ENCODE data around the gene DLX1.

- TF ChIP-seq SP2 (tag by site-specific recombination; IDR thresholded peaks at IDR 0.05) (no peak), CTCF (tag by site-specific recombination; IDR thresholded peaks at IDR 0.05) (no peak), ZNF777 (tag by site-specific recombination; IDR thresholded peaks at IDR 0.05; ENCODE audit: borderline replicate concordance) (no peak), KLF17 (tag by site-specific recombination; IDR thresholded peaks at IDR 0.05) (no peak), BCL11A (tag by site-specific recombination; IDR thresholded peaks at IDR 0.05; ENCODE audit: low read depth) (no peak), ZNF658 (tag by site-specific recombination; IDR thresholded peaks at IDR 0.05) (no peak), ZBTB7A (tag by site-specific recombination; IDR thresholded peaks at IDR 0.05; ENCODE audit: low read depth) (no peak), ZNF529 (tag by site-specific recombination; IDR thresholded peaks at IDR 0.05; ENCODE audit: insufficient replicate concordance) (no peak), ZNF548 (tag by site-specific recombination; IDR thresholded peaks at IDR 0.05) (no peak), ZNF426 (tag by site-specific recombination; IDR thresholded peaks at IDR 0.05) (no peak), ZBTB21 (tag by site-specific recombination; IDR thresholded peaks at IDR 0.05) (no peak), REST (tag by site-specific recombination; IDR thresholded peaks at IDR 0.05) (no peak), ATF2 (tag by site-specific recombination; IDR thresholded peaks at IDR 0.05; ENCODE audit: low read depth) (no peak)
Measured at GRCh38 chr2:172089633-172090032, 4.3 kb downstream of the DLX1 start.
